Activated T-helper 1 cell treated with anti-CD3 and anti-CD28 coated beads, Interleukin-12 subunit alpha, Interleukin-12 subunit beta, Interleukin-2, Interleukin-4 antibody, amounts not matched to agents 30 ng/mL and 10 ng/mL and 1 ng/mL, durations not matched to agents 14 hours and 24 hours and 36 hours (primary cell): ENCODE data around the gene PPP1R27. TPM values are rescaled to one million over a fixed set of nuclear protein-coding genes. Genes with fewer than 3 reads are reported as not detected.
A peak's percentile ranks its signal among the peaks of the same experiment; 100 is the strongest.

Source experiments
- DNase-seq: peaks from one replicate; pipeline ENCODE4 v3.0.0; 2021; ENCODE audit warnings: low spot score
- H3K27ac Mint-ChIP-seq: one replicate; pipeline ENCODE4 v1.8.0; 2021; ENCODE audit warnings: mild to moderate bottlenecking, mixed read lengths
- H3K27me3 Mint-ChIP-seq: one replicate; pipeline ENCODE4 v1.8.0; 2022; ENCODE audit warnings: mild to moderate bottlenecking, moderate library complexity, mixed read lengths; ENCODE audit not compliant: insufficient read depth
- H3K36me3 Mint-ChIP-seq: one replicate; pipeline ENCODE4 v1.8.0; 2021; ENCODE audit warnings: low read depth, mixed read lengths
- H3K4me1 Mint-ChIP-seq: one replicate; pipeline ENCODE4 v1.8.0; 2021; ENCODE audit warnings: low read depth, mixed read lengths
- H3K4me3 Mint-ChIP-seq: one replicate; pipeline ENCODE4 v1.8.0; 2021; ENCODE audit warnings: mild to moderate bottlenecking, moderate library complexity, mixed read lengths
- H3K9me3 Mint-ChIP-seq: one replicate; pipeline ENCODE4 v1.8.0; 2021; ENCODE audit warnings: mixed read lengths
- intact Hi-C: fragments of 100-400 bp; cut with micrococcal nuclease; formaldehyde crosslinking; loops from one replicate; pipeline ENCODE4 v1.15.1; 2024
- total RNA-seq: library from RNA; stranded (reverse); gene quantifications from 2 replicates; pipeline ENCODE4 v1.2.3, GENCODE V29; 2022

Gene PPP1R27
- total RNA-seq: not detected in 2 replicates

- DNase-seq: no peak
- Mint-ChIP-seq H3K27me3 (no peaks in the 10 kb centered on the region), H3K9me3 (no peaks in the 10 kb centered on the region), H3K4me3 (peak within 1 kb of the TSS; percentile 85), H3K4me1 (peaks cover 16% of the 10 kb centered on the region), H3K27ac (peak within 1 kb of the TSS; percentile 77), H3K36me3 (peaks cover 4% of the 10 kb centered on the region)
- intact Hi-C loops: loop anchor here (5.0 kb wide), 1 partner anchor 37 kb away; the partner anchor contains the start of gene ARHGDIA
Observed at GRCh38 chr17:81834831-81835267, at the start of gene PPP1R27. Gene PPP1R27 (minus strand): TSS chr17:81835050. CDS start chr17:81834953, 97 bp downstream.

GRCh38 chr17:81884520-81884919 lies 49.7 kb upstream of the PPP1R27 start:
- Mint-ChIP-seq H3K36me3 (peaks cover 47% of the 10 kb centered on the region), H3K27ac (no peak overlapping the region), H3K4me1 (peaks cover 13% of the 10 kb centered on the region), H3K9me3 (no peaks in the 10 kb centered on the region), H3K27me3 (no peaks in the 10 kb centered on the region), H3K4me3 (no peak overlapping the region)
- no peak for DNase-seq
- intact Hi-C loops: no loop called here

GRCh38 chr17:81879121-81879520 lies 44.3 kb upstream of the PPP1R27 start:
- no peak overlapping the region for H3K27ac Mint-ChIP-seq
- H3K36me3 Mint-ChIP-seq: peaks cover 27% of the 10 kb centered on the region
- H3K4me3 Mint-ChIP-seq: no peak overlapping the region
- H3K9me3 Mint-ChIP-seq: no peaks in the 10 kb centered on the region
- no peak for DNase-seq
- H3K27me3 Mint-ChIP-seq: no peaks in the 10 kb centered on the region
- intact Hi-C loops: no loop called here
- no peaks in the 10 kb centered on the region for H3K4me1 Mint-ChIP-seq

- Mint-ChIP-seq H3K4me3 (no peak overlapping the region), H3K36me3 (peaks cover 25% of the 10 kb centered on the region), H3K4me1 (no peaks in the 10 kb centered on the region)
Observed at GRCh38 chr17:81878294-81878693, 43.4 kb upstream of the PPP1R27 start.

GRCh38 chr17:81877569-81877968 lies 42.7 kb upstream of the PPP1R27 start:
- no peak for DNase-seq
- Mint-ChIP-seq H3K4me3 (no peak overlapping the region), H3K4me1 (no peaks in the 10 kb centered on the region), H3K36me3 (peaks cover 23% of the 10 kb centered on the region), H3K27me3 (no peaks in the 10 kb centered on the region), H3K27ac (no peak overlapping the region), H3K9me3 (no peaks in the 10 kb centered on the region)
- intact Hi-C loops: no loop called here

More at GRCh38 chr17:81878294-81878693, 43.4 kb upstream of the PPP1R27 start:
- Mint-ChIP-seq H3K27ac (no peak overlapping the region), H3K27me3 (no peaks in the 10 kb centered on the region), H3K9me3 (no peaks in the 10 kb centered on the region)
- no peak for DNase-seq
- intact Hi-C loops: no loop called here

- peak; percentile 96 for DNase-seq
- Mint-ChIP-seq H3K9me3 (no peaks in the 10 kb centered on the region), H3K4me3 (peak overlapping the region; percentile 84), H3K4me1 (peaks cover 7% of the 10 kb centered on the region), H3K27me3 (no peaks in the 10 kb centered on the region), H3K36me3 (peaks cover 13% of the 10 kb centered on the region), H3K27ac (peak overlapping the region; percentile 90)
- intact Hi-C loops: loop anchor here (1.0 to 5.0 kb wide), 6 partner anchors 20 to 359 kb away; partner anchors contain the start of genes ACTG1, ALYREF, ANAPC11 and ASPSCR1
Observed at GRCh38 chr17:81871387-81872230, 36.8 kb upstream of the PPP1R27 start.

GRCh38 chr17:81870981-81871386 lies 36.1 kb upstream of the PPP1R27 start, which contains the start of gene ARHGDIA:
Gene ARHGDIA (minus strand): TSS chr17:81871337. CDS start chr17:81869930, 1,407 bp downstream.
- Mint-ChIP-seq H3K27me3 (no peaks in the 10 kb centered on the region), H3K4me1 (peaks cover 7% of the 10 kb centered on the region), H3K9me3 (no peaks in the 10 kb centered on the region), H3K36me3 (peaks cover 13% of the 10 kb centered on the region), H3K4me3 (peak within 1 kb of the TSS; percentile 92), H3K27ac (peak within 1 kb of the TSS; percentile 91)
- no peak for DNase-seq
- intact Hi-C loops: loop anchor here (1.0 to 5.0 kb wide), 7 partner anchors 11 to 359 kb away; partner anchors contain the start of genes ACTG1, ALYREF, ANAPC11 and ASPSCR1

- Mint-ChIP-seq H3K4me3 (peak overlapping the region; percentile 92), H3K4me1 (peaks cover 10% of the 10 kb centered on the region), H3K27ac (peak overlapping the region; percentile 91), H3K27me3 (no peaks in the 10 kb centered on the region), H3K36me3 (peaks cover 15% of the 10 kb centered on the region), H3K9me3 (no peaks in the 10 kb centered on the region)
- peak; percentile 34 for DNase-seq
- intact Hi-C loops: loop anchor here (1.0 to 5.0 kb wide), 6 partner anchors 10 to 358 kb away; partner anchors contain the start of genes ACTG1, ASPSCR1, DCXR and MAFG
Observed at GRCh38 chr17:81870131-81870980, 35.5 kb upstream of the PPP1R27 start.

GRCh38 chr17:81869221-81870130 lies 34.6 kb upstream of the PPP1R27 start:
- H3K9me3 Mint-ChIP-seq: no peaks in the 10 kb centered on the region
- intact Hi-C loops: loop anchor here (1.0 to 10.0 kb wide), 8 partner anchors 9 to 425 kb away; partner anchors contain the start of genes ACTG1, ASPSCR1, DCXR and FAAP100
- peak overlapping the region; percentile 91 for H3K27ac Mint-ChIP-seq
- no peaks in the 10 kb centered on the region for H3K27me3 Mint-ChIP-seq
- peak overlapping the region; percentile 92 for H3K4me3 Mint-ChIP-seq
- DNase-seq: no peak
- peaks cover 12% of the 10 kb centered on the region for H3K4me1 Mint-ChIP-seq
- peaks cover 17% of the 10 kb centered on the region for H3K36me3 Mint-ChIP-seq

GRCh38 chr17:81868674-81869220 lies 33.9 kb upstream of the PPP1R27 start:
- Mint-ChIP-seq H3K27me3 (no peaks in the 10 kb centered on the region), H3K27ac (no peak overlapping the region), H3K36me3 (peaks cover 17% of the 10 kb centered on the region), H3K4me3 (peak overlapping the region; percentile 15), H3K4me1 (peaks cover 12% of the 10 kb centered on the region), H3K9me3 (no peaks in the 10 kb centered on the region)
- intact Hi-C loops: loop anchor here (10.0 kb wide), 2 partner anchors 314 to 426 kb away; partner anchors contain the start of gene FAAP100
- DNase-seq: no peak

GRCh38 chr17:81867991-81868673 lies 33.3 kb upstream of the PPP1R27 start:
- no peak for DNase-seq
- intact Hi-C loops: loop anchor here (10.0 kb wide), 2 partner anchors 313 to 427 kb away; partner anchors contain the start of gene FAAP100

More at GRCh38 chr17:81867991-81868673, 33.3 kb upstream of the PPP1R27 start:
- H3K4me1 Mint-ChIP-seq: peaks cover 19% of the 10 kb centered on the region
- H3K27ac Mint-ChIP-seq: no peak overlapping the region
- H3K27me3 Mint-ChIP-seq: no peaks in the 10 kb centered on the region
- H3K36me3 Mint-ChIP-seq: peaks cover 22% of the 10 kb centered on the region
- H3K4me3 Mint-ChIP-seq: peak overlapping the region; percentile 61
- no peaks in the 10 kb centered on the region for H3K9me3 Mint-ChIP-seq
